ENCODE results near the gene KCNE2. TPM values are rescaled to one million over a fixed set of nuclear protein-coding genes. Genes with fewer than 3 reads are reported as not detected.

Gene KCNE2
- total RNA-seq, 1 experiment from 2014 or later: not detected

DNA sequence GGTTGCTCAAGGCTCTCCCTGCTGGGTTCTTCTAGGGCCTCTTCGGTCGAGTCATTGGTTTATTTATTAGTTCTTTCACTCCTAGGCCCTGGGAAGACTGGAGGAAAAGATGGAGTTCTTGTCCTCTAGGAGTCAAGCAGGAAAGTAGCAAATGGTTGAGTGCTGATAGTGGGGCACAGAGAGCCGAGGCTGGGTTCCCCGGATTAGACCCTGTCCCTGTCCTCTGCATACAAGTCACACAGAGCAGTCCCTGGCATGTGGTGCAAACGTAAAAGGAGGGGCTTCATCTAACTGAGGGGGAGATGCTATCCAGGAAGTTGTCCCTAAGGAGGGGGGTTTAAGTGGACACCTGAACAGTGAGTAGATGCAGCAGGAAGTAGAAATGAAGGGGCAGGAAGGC, 19.2 kb upstream of the KCNE2 start:
- Histone ChIP-seq H3K4me2 (ENCODE audit: low read length) (no peak overlapping the region), H3K4me3 (replicated peaks in 1 of 2; ENCODE audit: low read depth in 1 of 2, low read length in 2 of 2) (no peak overlapping the region), H2AFZ (ENCODE audit: low read depth, low read length, poor library complexity, severe bottlenecking) (no peak overlapping the region), H3K36me3 (ENCODE audit: control insufficient read depth in 1 of 2, insufficient read depth in 2 of 2, low read length in 2 of 2) (no peaks in the 10 kb centered on the region), H3K4me1 (ENCODE audit: control insufficient read depth in 1 of 2, insufficient read depth in 2 of 2, low read length in 2 of 2) (peaks cover 0 to 4% of the 10 kb centered on the region in 2 experiments; a peak in 1 of 4 replicates), H3K9me2 (ENCODE audit: insufficient read depth) (no peaks in the 10 kb centered on the region), H3K9ac (ENCODE audit: low read length) (no peak overlapping the region), H3K27ac (ENCODE audit: low read depth, low read length) (no peak overlapping the region), H3K9me3 (ENCODE audit: control insufficient read depth in 1 of 2, insufficient read depth in 1 of 2, low read depth in 1 of 2, low read length in 2 of 2) (no peaks in the 10 kb centered on the region), H3K79me2 (ENCODE audit: insufficient read depth, low read length) (no peaks in the 10 kb centered on the region), H4K20me1 (ENCODE audit: insufficient read depth) (no peaks in the 10 kb centered on the region), H3K27me3 (ENCODE audit: insufficient read depth, low read length) (no peaks in the 10 kb centered on the region)
- ChIA-PET RAD21 (ENCODE audit: low non-redundant PET in 1 of 2, low total read pairs in 2 of 2, uncharacterized antibody in 2 of 2, unreplicated experiment in 2 of 2) (no interaction called here), CTCF (no interaction called here), POLR2A (no interaction called here)
- BruUV-seq (replicated peaks): no TSS peak
- intact Hi-C loops (cut with micrococcal nuclease): no loop called here
- DNase-seq (ENCODE audit: low read depth, low spot score): no peak
- no peak for ATAC-seq
- TF ChIP-seq FOSL1 (IDR thresholded peaks at IDR 0.05; ENCODE audit: low read depth): no peak
- no peak for TF ChIP-seq EZH2 (IDR thresholded peaks at IDR 0.05)
- TF ChIP-seq, protein P1, sequence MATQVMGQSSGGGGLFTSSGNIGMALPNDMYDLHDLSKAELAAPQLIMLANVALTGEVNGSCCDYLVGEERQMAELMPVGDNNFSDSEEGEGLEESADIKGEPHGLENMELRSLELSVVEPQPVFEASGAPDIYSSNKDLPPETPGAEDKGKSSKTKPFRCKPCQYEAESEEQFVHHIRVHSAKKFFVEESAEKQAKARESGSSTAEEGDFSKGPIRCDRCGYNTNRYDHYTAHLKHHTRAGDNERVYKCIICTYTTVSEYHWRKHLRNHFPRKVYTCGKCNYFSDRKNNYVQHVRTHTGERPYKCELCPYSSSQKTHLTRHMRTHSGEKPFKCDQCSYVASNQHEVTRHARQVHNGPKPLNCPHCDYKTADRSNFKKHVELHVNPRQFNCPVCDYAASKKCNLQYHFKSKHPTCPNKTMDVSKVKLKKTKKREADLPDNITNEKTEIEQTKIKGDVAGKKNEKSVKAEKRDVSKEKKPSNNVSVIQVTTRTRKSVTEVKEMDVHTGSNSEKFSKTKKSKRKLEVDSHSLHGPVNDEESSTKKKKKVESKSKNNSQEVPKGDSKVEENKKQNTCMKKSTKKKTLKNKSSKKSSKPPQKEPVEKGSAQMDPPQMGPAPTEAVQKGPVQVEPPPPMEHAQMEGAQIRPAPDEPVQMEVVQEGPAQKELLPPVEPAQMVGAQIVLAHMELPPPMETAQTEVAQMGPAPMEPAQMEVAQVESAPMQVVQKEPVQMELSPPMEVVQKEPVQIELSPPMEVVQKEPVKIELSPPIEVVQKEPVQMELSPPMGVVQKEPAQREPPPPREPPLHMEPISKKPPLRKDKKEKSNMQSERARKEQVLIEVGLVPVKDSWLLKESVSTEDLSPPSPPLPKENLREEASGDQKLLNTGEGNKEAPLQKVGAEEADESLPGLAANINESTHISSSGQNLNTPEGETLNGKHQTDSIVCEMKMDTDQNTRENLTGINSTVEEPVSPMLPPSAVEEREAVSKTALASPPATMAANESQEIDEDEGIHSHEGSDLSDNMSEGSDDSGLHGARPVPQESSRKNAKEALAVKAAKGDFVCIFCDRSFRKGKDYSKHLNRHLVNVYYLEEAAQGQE (IDR thresholded peaks at IDR 0.05; ENCODE audit: low read depth): no peak
- no peak for TF ChIP-seq ZFX (IDR thresholded peaks at IDR 0.05)
- no peak for TF ChIP-seq YY1 (IDR thresholded peaks at IDR 0.05; ENCODE audit: extremely low read depth, insufficient replicate concordance, low read depth, low read length)
- TF ChIP-seq, protein P2, sequence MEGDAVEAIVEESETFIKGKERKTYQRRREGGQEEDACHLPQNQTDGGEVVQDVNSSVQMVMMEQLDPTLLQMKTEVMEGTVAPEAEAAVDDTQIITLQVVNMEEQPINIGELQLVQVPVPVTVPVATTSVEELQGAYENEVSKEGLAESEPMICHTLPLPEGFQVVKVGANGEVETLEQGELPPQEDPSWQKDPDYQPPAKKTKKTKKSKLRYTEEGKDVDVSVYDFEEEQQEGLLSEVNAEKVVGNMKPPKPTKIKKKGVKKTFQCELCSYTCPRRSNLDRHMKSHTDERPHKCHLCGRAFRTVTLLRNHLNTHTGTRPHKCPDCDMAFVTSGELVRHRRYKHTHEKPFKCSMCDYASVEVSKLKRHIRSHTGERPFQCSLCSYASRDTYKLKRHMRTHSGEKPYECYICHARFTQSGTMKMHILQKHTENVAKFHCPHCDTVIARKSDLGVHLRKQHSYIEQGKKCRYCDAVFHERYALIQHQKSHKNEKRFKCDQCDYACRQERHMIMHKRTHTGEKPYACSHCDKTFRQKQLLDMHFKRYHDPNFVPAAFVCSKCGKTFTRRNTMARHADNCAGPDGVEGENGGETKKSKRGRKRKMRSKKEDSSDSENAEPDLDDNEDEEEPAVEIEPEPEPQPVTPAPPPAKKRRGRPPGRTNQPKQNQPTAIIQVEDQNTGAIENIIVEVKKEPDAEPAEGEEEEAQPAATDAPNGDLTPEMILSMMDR (IDR thresholded peaks at IDR 0.05 in 2 of 3, conservative IDR thresholded peaks at IDR 0.05 in 1 of 3; ENCODE audit: borderline replicate concordance in 1 of 3, insufficient read depth in 1 of 3, low read depth in 2 of 3, low read length in 2 of 3): no peak
- no peak for TF ChIP-seq POLR2A (IDR thresholded peaks at IDR 0.05; ENCODE audit: borderline replicate concordance, extremely low read depth, insufficient read depth, insufficient read length)
- no peak for TF ChIP-seq ELF1 (IDR thresholded peaks at IDR 0.05; ENCODE audit: borderline replicate concordance, low read depth)
- no peak for TF ChIP-seq SRF (IDR thresholded peaks at IDR 0.05; ENCODE audit: low read depth)
- no peak for TF ChIP-seq ZNF274 (IDR thresholded peaks at IDR 0.05; ENCODE audit: low read depth, low read length)
- TF ChIP-seq JUND (IDR thresholded peaks at IDR 0.05): no peak
- TF ChIP-seq CBX3 (IDR thresholded peaks at IDR 0.05; ENCODE audit: low read depth): no peak
- no peak for TF ChIP-seq SIN3A (IDR thresholded peaks at IDR 0.05; ENCODE audit: low read depth)
- TF ChIP-seq, protein P3, sequence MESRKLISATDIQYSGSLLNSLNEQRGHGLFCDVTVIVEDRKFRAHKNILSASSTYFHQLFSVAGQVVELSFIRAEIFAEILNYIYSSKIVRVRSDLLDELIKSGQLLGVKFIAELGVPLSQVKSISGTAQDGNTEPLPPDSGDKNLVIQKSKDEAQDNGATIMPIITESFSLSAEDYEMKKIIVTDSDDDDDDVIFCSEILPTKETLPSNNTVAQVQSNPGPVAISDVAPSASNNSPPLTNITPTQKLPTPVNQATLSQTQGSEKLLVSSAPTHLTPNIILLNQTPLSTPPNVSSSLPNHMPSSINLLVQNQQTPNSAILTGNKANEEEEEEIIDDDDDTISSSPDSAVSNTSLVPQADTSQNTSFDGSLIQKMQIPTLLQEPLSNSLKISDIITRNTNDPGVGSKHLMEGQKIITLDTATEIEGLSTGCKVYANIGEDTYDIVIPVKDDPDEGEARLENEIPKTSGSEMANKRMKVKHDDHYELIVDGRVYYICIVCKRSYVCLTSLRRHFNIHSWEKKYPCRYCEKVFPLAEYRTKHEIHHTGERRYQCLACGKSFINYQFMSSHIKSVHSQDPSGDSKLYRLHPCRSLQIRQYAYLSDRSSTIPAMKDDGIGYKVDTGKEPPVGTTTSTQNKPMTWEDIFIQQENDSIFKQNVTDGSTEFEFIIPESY (IDR thresholded peaks at IDR 0.05; ENCODE audit: extremely low read depth, insufficient replicate concordance, low read length): no peak
